ENCODE measurements around the gene F5.

DNA sequence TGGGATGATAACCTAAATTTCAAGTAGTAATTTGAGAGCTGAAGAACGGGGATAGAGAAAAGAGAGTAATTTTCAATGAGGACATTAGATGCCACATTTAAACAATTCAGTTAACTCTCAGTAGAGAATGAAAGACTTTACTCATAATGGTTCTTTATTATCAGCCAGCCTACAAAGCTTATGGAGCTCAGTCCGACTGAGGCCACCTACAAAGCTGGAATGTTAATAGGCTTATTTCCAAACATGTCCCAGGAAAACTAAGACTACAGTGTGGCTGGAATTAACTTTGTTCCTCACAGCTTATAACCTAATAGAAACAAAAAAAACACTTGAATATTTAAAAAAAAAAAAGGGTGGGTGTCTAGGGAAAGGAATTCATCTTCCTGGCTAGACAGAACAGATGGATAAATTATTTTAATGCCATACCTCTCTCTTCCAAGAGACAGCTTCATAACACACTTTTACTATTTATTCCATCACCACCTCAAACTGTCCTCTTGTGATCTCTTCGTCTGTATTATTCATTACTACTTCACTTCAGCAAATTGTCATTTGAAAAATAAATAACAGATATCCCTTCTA, 110.4 kb downstream of the F5 start:
- TF ChIP-seq ZBTB1 (CRISPR knock-in tag; IDR thresholded peaks at IDR 0.05; ENCODE audit: borderline replicate concordance) = no peak
- TF ChIP-seq SIX4 (CRISPR knock-in tag; IDR thresholded peaks at IDR 0.05) = no peak
- no peak for TF ChIP-seq SMC3 (IDR thresholded peaks at IDR 0.05; ENCODE audit: low read length)
- TF ChIP-seq DR1 (CRISPR knock-in tag; IDR thresholded peaks at IDR 0.05) = no peak
- TF ChIP-seq, protein P1, sequence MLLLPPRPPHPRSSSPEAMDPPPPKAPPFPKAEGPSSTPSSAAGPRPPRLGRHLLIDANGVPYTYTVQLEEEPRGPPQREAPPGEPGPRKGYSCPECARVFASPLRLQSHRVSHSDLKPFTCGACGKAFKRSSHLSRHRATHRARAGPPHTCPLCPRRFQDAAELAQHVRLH (CRISPR knock-in tag; IDR thresholded peaks at IDR 0.05; ENCODE audit: borderline replicate concordance, low read depth) = no peak
- no peak for TF ChIP-seq JARID2 (CRISPR knock-in tag; IDR thresholded peaks at IDR 0.05; ENCODE audit: insufficient replicate concordance)
- no peak for TF ChIP-seq STAT5B (CRISPR knock-in tag; IDR thresholded peaks at IDR 0.05)
- no peak for TF ChIP-seq MED1 (CRISPR knock-in tag; IDR thresholded peaks at IDR 0.05)
- TF ChIP-seq, protein P2, sequence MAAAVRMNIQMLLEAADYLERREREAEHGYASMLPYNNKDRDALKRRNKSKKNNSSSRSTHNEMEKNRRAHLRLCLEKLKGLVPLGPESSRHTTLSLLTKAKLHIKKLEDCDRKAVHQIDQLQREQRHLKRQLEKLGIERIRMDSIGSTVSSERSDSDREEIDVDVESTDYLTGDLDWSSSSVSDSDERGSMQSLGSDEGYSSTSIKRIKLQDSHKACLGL (CRISPR knock-in tag; IDR thresholded peaks at IDR 0.05) = no peak
- TF ChIP-seq, protein P3, sequence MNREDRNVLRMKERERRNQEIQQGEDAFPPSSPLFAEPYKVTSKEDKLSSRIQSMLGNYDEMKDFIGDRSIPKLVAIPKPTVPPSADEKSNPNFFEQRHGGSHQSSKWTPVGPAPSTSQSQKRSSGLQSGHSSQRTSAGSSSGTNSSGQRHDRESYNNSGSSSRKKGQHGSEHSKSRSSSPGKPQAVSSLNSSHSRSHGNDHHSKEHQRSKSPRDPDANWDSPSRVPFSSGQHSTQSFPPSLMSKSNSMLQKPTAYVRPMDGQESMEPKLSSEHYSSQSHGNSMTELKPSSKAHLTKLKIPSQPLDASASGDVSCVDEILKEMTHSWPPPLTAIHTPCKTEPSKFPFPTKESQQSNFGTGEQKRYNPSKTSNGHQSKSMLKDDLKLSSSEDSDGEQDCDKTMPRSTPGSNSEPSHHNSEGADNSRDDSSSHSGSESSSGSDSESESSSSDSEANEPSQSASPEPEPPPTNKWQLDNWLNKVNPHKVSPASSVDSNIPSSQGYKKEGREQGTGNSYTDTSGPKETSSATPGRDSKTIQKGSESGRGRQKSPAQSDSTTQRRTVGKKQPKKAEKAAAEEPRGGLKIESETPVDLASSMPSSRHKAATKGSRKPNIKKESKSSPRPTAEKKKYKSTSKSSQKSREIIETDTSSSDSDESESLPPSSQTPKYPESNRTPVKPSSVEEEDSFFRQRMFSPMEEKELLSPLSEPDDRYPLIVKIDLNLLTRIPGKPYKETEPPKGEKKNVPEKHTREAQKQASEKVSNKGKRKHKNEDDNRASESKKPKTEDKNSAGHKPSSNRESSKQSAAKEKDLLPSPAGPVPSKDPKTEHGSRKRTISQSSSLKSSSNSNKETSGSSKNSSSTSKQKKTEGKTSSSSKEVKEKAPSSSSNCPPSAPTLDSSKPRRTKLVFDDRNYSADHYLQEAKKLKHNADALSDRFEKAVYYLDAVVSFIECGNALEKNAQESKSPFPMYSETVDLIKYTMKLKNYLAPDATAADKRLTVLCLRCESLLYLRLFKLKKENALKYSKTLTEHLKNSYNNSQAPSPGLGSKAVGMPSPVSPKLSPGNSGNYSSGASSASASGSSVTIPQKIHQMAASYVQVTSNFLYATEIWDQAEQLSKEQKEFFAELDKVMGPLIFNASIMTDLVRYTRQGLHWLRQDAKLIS (CRISPR knock-in tag; IDR thresholded peaks at IDR 0.05) = no peak

Data from HepG2 (cell line).